ENCODE measurements around the gene COL8A1. TPM values are rescaled to one million over a fixed set of nuclear protein-coding genes. Genes with fewer than 3 reads are reported as not detected.

COL8A1 gene
- total RNA-seq, 1 donor from 2014 or later, result 95.1 TPM

- intact Hi-C loops (cut with DNase I), result no loop called here
- Histone ChIP-seq H3K27me3 (no peaks in the 10 kb centered on the region), H3K9me3 (no peaks in the 10 kb centered on the region), H3K4me3 (no peak overlapping the region), H3K36me3 (no peaks in the 10 kb centered on the region), H3K27ac (no peak overlapping the region), H3K4me1 (no peaks in the 10 kb centered on the region)
- TF ChIP-seq CTCF (IDR thresholded peaks at IDR 0.05), result no peak
- ATAC-seq, result no peak
- no peak for DNase-seq
Measured at GRCh38 chr3:99825004-99825640, 186.7 kb downstream of the COL8A1 start.

GRCh38 chr3:99829844-99830243 lies 191.4 kb downstream of the COL8A1 start:
- no peak overlapping the region for H3K27ac ChIP-seq
- no peaks in the 10 kb centered on the region for H3K27me3 ChIP-seq
- no peaks in the 10 kb centered on the region for H3K36me3 ChIP-seq
- peaks cover 13% of the 10 kb centered on the region for H3K4me1 ChIP-seq
- DNase-seq (no peak), ATAC-seq (no peak)
- no peaks in the 10 kb centered on the region for H3K9me3 ChIP-seq
- intact Hi-C loops (cut with DNase I), result no loop called here
- no peak for TF ChIP-seq CTCF (IDR thresholded peaks at IDR 0.05)
- H3K4me3 ChIP-seq, result no peak overlapping the region

DNA sequence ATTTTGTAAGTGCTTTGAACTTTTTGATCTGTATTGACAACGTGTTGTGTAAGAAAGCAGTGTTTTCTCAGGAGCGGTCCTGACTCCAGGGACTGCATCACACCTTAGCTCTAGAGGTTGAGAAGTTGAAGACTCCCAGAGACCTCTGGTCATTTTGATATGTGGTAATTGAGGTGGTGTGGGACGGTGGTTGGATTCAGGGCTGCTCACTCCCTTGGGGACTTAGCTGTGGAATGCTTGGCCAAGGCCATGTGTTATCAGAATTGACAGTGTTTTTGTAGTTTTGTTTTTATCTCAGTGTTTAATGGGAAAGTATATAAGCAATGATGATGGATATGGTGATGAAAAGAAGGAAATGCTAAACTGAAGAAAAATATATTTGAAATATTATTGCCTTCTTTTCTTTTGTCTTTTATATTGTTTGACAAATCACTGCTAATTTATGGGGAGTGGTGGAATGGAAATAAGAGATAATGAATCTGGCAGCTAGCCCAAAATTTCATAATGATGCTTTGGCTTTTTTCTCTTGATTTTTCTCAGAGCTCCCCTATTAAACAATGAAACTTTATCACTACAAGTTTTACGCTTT lies 195.3 kb downstream of the COL8A1 start:
- no peak for DNase-seq

GRCh38 chr3:99834211-99834957 lies 196.0 kb downstream of the COL8A1 start:
- no peak for ATAC-seq
- H3K36me3 ChIP-seq, result no peaks in the 10 kb centered on the region
- no peak overlapping the region for H3K27ac ChIP-seq
- intact Hi-C loops (cut with DNase I), result no loop called here
- no peaks in the 10 kb centered on the region for H3K9me3 ChIP-seq
- H3K27me3 ChIP-seq, result no peaks in the 10 kb centered on the region
- peaks cover 13% of the 10 kb centered on the region for H3K4me1 ChIP-seq
- no peak for TF ChIP-seq CTCF (IDR thresholded peaks at IDR 0.05)
- no peak for DNase-seq
- no peak overlapping the region for H3K4me3 ChIP-seq

More for the DNA sequence above, 195.3 kb downstream of the COL8A1 start:
- H3K9me3 ChIP-seq, result no peaks in the 10 kb centered on the region
- no peak for ATAC-seq
- H3K27me3 ChIP-seq, result no peaks in the 10 kb centered on the region
- intact Hi-C loops (cut with DNase I), result no loop called here
- H3K36me3 ChIP-seq, result no peaks in the 10 kb centered on the region
- TF ChIP-seq CTCF (IDR thresholded peaks at IDR 0.05), result no peak
- no peak overlapping the region for H3K27ac ChIP-seq
- no peak overlapping the region for H3K4me3 ChIP-seq
- H3K4me1 ChIP-seq, result peaks cover 13% of the 10 kb centered on the region

DNA sequence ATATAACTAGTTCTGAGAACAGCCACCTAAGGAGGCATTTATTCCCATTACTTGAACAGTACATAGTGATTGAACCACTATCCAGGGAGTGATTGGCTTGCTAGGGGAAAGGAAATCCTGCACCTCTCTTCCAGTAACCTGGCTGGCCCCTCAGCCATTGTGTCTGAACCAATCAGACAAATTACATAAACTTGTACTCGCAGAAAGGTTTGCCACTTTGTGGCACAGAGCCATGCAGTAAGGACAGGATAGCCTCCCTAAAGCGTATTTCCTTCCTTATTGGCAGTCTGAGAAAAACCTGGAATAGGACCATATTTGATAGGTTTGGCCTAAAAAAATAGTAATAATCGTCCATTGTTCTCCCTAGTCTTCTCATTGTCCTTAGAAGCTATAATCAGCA lies 198.3 kb downstream of the COL8A1 start:
- DNase-seq, result no peak
- Histone ChIP-seq H3K36me3 (no peaks in the 10 kb centered on the region), H3K27ac (no peak overlapping the region), H3K27me3 (no peaks in the 10 kb centered on the region), H3K4me3 (no peak overlapping the region), H3K9me3 (no peaks in the 10 kb centered on the region), H3K4me1 (peaks cover 13% of the 10 kb centered on the region)
- no peak for ATAC-seq
- no peak for TF ChIP-seq CTCF (IDR thresholded peaks at IDR 0.05)
- intact Hi-C loops (cut with DNase I), result no loop called here
